ENCODE data around the gene INF2.
A peak's percentile ranks its signal among the peaks of the same experiment; 100 is the strongest.
"Not testable (repeated sequence)": the region's sequence is repeated elsewhere in the genome, so short reads cannot be mapped to it uniquely, and the experiment has no call there.

Gene INF2

DNA sequence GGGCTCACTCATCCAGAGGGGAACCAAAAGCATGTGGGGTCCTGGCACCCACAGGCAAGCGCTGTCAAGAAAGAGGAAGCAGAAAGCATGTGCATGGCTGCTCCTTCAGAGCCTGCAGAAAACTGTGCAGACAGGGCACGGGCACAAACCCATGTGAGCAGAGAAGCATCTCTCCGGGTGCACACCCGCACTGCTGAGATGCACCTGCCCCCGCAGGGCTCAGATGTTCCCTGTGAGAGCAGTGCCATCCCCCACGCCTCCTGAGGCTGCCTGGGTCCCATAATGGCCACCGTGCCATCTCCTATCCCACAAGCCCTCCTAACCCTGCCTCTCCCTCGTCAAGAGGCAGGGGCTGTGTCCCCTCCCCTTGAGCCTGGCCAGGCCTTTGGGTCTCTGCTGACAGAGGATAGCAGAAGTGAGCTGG lies 32.3 kb upstream of the INF2 start:
- DNase-seq (ENCODE audit: low spot score): no peak

DNA sequence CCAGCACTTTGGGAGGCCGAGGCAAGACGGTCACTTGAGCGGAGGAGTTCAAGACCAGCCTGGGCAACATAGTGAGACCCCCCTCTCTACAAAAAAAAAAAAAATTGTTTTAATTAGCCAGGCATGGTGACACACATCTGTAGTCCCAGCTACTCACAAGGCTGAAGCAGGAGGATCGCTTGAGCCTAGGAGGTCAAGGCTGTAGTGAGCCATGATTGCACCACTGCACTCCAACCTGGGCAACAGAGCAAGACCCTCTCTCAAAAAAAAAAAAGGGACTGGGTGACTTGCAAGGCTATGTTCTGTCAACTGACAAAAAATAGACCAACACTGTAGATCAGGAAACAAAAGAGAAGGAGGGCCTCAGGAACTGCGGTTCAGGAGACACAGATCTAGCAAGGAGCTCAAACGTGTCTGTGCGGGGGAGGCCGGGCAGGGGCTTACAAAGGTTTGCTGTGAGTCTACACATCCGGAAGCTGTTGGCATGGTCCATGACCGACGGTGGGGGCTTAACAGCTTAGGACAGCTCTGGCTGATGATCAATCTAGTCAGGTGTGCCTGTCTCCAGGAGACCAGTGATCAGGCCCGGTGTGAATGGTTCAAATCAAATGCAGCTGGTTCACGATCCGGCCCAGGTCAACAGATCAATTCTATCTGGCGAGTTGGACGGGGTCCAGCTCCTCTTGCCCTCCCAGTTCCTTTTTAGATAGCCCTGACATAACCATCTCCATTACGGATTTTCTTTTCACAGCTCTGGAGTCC lies 31.7 kb upstream of the INF2 start:
- no peak for DNase-seq (ENCODE audit: low spot score)

DNA sequence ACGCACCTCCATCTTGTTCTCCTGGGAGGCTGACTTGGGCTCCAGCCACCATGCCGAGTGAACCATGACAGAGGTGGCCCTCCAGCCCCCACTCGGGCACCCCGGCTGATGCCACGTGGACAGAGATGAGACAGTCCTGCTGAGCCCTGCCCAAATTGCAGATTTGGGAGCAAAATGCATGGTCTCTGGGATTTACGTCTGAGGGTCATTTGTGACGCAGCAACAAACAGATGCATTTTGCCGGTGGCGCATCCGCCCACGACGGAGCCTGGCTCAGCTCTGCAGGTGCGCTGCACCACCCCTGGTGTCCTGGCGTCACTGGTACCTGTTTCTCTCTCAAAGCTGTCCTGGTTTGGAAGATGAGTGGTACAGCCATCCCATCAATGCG lies 31.1 kb upstream of the INF2 start:
- no peak for DNase-seq (ENCODE audit: low spot score)

DNA sequence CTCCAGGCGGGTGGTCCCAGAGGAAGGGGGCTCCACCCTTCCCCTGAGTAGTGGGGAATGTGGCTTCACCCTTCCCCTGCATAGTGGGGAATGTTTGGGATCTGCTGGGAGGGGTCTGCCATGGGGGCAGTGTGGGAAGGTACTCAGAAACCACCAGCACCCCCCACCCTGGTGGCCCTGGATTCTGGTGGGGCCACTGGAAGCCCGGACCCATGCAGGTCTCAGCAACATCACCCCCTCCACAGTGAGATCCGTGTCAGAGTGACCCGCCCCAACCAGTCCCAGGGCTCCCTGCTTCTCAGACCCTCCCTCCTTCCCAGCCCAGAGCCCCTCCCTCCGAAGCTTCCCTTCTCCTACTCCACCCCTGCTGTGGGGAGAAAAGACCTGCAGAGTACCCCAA lies 30.3 kb upstream of the INF2 start:
- no peak for DNase-seq (ENCODE audit: low spot score)

DNA sequence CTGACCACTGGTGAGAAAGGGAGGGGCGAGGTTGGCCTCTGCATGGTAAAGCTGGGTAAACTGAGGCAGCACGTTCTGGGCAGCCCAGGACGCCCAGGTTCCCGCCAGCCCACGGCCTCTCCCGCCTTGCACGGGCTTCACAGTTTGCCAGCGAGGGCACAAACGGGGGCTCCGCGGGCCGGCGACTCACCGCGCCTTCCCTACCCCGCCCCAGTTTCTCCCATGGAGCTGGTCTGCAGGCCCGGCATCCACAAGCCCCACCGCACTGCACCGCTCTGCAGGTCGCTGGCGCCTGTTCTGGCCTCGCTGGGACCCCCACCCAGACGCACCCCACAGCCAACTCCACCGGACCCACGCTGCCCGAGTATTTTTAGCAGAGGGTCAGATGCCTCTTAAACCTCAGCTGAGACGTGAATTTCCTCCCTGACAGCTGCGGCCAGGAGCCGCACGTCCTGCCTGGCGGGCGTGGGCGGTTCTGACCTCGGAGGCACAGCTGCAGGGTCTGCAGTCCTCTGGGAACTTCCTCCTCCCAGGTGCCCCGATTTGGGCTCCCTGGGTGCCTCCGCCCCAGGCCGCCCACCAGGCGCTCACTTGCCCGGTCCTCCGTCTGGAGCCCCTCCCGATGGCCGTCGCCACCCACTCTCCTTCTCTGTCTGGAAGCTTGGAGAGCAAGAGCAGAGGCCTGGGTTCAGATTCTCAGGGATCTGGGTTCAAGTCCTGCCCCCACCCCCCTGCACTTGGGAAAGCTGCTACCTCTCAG lies 29.5 kb upstream of the INF2 start:
- no peak for DNase-seq (ENCODE audit: low spot score)

DNA sequence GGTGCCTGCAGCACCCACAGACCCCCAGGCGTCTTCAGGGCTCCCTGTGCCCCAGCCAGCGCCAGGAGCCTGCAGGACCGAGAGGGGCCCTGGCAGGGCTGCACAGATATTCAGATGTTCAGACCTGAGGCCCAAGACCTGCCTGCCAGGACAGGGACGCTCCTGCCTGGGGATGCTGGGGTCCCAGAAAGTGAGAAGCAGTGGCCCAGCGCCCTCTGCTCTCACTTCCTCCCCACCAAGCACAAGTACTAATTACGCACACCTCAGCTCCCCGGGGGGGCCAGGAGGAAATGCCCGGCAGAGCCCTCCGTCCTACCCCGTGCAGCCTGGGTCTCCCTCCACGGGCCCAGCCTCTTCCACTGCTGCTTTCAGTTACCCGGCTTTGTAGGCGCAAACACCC lies 28.8 kb upstream of the INF2 start:
- DNase-seq (ENCODE audit: low spot score): no peak

DNA sequence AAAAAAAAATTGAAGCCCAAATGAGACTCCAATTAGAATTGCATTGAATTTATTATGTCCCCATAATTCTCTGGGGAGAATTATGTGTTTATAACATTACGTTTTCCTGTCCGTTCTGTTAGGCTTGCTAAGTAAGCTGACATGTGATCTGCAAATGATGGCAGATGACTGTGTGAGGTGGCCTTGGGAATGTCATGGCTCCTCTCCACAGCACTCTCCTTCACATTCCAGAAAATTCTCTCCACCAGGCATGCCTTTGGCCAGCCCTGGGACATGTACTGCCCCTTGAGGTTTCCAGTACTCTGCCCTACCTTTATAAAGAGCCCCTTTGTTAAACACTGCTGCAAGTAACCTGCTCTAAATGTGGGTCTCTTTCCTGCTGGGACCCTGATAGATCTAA lies 28.3 kb upstream of the INF2 start:
- no peak for DNase-seq (ENCODE audit: low spot score)

DNA sequence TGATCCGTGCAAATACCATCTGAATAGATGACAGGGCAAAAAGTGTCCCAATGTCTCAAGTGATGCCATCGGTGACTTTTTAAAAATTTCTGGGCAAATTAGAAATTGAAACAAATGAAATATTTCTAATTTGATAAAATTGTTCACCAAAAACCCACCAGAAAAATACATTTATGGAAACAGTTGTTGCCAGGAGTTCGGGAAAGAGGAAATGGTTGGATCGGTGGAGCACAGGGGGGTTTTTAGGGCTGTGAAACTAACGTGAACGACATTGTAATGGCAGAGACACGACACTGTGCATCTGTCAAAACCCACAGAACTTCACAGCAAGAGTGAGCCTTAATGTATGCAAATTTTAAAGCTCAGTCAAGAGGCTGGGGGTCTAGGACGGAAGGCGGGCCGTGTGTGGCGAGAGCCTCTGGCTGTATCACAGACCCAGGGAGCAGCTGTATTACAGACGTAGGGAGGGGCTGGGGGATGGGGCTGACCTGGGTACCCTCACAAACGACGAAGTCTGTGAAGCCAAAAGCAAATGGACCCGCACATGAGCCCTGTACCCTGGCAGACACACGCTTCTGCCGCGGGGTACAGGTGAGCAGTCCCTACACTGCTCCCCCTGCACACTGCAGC lies 27.8 kb upstream of the INF2 start:
- not testable (repeated sequence) for DNase-seq (ENCODE audit: low spot score)

DNA sequence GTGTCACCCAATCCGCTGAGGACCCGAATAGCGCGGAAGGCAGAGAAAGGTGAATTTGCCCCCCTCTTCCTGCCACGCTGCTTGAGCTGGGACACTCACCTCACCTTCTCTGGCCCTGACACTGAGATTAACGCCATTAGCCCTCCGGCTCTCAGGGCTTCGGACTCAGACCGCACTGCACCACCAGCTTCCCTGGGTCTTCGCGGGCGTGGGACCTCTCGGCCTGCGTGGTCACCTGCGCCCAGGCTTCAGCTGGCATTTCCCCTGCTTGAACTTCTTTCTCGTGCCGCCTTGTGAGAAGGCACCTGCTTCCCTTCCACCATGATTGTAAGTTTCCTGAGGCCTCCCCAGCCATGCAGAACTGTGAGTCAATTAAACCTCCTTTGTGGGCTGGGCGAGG lies 26.9 kb upstream of the INF2 start:
- not testable (repeated sequence) for DNase-seq (ENCODE audit: low spot score)

DNA sequence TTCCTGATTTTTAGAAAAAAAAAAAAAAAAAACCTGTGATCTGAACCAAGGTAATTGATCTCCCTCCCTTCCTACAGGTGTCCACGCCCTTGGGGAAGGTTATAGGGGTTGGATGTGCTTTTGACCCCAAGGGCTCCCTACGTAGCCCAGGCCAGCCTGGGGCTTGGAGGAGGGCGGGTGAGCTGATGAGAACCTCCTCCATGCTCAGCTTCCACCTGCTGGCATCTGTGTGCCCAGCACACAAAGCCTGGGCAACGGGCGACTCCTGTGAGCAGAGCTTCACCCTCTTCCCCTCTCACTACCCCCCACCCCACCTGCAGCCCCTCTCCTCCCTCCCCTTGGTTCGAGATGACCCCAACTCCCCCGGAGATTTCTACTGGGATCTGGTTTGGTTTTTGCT lies 25.3 kb upstream of the INF2 start:
- DNase-seq (ENCODE audit: low spot score): no peak

DNA sequence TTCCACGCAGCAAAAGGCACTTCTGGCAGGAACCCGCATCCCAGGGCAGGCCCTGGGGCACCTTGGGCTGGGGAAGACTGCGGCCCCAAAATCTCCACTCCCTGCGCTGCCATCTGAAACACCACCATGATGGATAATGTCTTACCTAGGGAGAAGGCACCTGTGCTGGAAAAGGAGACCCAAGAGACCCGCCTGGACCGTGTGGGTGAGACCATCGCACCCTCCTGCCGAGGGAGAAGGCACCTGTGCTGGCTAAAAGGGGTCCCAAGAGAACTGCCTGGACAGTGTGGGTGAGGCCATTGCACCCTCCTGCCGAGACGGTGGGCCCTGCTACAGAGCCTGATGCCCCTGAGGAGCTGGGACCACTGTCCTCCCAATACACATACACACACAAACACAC lies 24.8 kb upstream of the INF2 start:
- DNase-seq (ENCODE audit: low spot score): no peak

DNA sequence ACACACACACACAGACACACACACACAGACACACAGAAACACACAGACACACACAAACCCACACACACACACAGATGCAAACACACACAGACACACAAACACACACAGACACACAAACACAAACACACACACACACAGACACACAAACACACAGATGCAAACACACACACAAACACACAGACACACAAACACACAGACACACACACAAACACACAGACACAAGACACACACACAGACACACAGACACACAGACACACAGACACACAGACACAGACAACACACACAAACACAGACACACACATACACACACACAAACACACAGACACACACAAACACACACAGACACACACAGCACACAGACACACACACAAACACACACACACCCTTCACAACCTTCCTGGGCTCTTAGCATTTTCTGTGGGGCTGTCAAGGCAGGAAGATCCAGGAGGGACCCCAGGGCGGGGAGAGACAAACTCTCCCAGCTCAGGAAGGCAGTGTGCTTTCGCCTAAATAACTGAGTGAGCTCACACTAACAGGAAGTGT lies 24.2 kb upstream of the INF2 start:
- no peak for DNase-seq (ENCODE audit: low spot score)

DNA sequence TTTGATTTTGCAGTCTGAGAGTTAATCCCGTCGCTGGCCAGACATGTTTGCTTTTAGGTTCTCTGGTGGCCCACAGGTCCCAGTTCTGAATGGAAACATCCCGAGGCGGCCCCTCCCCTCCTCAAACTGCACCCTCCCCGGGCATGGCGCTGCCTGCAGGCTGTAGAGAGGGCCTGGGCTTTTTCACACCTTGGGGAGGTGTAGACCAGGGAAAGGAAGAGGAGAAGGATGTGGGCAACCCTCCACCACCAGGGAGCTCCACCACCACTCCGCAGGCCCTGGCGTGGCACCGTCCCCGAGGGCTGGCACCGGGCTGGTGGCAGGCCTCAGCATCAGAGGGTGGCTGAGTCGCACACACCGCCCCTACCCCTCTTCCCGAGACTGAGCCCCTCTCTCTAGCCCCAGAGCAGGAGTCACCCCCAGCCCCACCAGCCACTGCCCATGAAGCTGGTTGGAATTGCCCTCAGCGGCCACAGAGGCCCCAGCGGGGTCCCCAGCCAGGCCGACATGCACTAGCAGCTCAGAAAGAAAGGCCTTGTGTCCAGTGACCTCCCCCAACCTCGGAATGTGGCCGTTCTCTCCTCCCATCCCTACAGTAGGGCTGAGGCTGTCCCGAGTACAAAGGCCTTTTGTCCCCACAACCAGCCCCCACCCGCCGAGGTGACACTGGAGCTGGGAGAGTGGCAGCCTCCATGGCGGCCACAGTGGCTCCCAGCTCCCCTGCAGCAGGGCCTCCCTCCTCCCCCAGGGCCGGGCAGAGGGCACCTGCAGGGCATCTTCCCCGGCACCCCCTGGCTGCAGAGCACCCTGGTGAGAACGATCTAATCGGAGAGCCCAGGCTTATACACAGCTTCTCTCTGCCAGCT lies 23.5 kb upstream of the INF2 start:
- DNase-seq (ENCODE audit: low spot score): peak; percentile 75

DNA sequence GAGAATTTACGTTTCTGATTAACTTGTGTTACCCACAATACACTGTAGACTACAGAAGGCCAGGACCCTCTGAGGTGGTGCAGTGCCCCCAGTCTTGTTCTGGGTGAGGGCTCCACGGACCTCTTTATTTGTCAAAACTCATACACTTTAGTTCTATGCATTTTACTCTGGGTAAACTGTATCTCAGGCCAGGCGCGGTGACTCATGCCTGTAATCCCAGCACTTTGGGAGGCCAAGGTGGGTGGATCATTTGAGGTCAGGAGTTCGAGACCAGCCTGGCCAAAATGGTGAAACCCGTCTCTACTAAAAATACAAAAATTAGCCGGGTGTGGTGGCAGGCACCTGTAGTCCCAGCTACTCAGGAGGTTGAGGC lies 22.9 kb upstream of the INF2 start:
- DNase-seq (ENCODE audit: low spot score): not testable (repeated sequence)

DNA sequence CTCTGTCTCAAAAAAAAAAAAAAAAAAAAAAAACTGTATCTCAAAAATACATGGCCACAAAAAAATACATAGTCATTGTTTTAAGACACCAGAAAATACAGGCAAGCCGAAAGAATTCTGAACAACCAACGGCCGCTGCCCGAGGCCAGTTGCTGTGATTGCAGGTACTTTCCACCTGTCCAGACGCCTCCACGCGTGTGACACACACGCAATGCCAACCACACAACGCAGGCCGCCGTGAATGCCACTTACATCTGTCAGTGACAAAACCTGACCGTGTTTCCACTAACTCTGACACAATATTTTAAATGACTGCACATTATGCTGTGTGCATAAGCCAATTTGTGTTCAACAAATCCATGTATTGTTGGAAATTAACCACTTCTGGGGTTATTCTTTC lies 22.4 kb upstream of the INF2 start:
- no peak for DNase-seq (ENCODE audit: low spot score)

DNA sequence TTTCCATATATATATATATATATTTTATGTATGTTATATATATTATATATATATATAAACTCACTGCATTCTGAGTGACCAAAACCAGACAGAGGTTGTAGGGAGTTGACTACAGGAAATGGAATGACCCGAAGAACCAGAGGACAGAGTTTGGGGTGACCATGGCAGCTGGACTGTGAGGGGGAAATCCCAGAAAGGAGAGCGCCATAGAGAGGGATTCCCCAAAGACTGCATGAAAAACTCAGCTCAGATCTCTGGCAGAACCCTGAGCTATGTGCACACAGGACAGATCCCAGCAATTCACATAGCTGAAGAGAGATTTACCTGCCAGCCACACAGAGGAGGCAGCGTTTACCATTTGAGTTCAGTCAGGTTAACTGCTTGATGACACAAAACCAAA lies 19.7 kb upstream of the INF2 start:
- DNase-seq (ENCODE audit: low spot score): no peak

DNA sequence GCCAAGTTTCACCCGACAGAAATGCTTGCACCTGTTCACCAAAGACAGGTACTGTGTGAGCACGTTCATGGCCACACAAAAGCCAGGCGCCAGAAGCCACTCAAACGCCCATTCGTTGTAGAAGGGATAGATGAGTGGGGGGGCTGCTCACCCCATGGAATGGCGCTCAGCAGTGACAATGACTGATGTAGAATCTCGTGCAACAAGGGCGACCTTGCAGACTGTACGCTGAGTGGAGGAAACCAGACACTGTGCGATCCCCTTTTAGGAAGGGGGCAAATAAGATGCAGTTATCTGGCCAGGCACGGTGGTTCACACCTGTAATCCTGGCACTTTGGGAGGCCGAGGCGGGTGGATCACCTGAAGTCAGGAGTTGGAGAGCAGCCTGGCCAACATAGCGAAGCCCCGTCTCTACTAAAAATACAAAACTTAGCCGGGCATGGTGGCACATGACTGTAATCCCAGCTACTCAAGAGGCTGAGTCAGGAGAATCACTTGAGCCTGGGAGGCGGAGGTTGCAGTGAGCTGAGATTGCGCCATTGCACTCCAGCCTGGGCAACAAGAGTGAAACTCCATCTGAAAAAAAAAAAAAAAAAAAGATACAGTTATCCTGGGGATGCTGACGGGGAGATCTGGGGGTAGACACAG lies 18.0 kb upstream of the INF2 start:
- DNase-seq (ENCODE audit: low spot score): not testable (repeated sequence)

DNA sequence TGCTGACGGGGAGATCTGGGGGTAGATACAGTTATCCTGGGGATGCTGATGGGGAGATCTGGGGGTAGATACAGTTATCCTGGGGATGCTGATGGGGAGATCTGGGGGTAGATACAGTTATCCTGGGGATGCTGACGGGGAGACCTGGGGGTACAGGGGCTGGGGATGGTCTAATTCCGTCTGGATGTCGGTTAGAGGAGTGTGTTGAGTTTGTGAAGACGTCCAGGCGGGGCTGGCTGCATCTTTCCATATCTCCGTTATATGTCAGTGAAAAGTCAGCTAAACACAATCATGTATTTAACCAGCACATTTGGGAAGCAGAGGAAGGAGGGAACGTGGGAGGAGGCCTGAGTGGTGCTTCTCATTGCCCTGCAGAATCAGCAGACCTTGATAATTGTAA lies 17.3 kb upstream of the INF2 start:
- DNase-seq (ENCODE audit: low spot score): not testable (repeated sequence)

DNA sequence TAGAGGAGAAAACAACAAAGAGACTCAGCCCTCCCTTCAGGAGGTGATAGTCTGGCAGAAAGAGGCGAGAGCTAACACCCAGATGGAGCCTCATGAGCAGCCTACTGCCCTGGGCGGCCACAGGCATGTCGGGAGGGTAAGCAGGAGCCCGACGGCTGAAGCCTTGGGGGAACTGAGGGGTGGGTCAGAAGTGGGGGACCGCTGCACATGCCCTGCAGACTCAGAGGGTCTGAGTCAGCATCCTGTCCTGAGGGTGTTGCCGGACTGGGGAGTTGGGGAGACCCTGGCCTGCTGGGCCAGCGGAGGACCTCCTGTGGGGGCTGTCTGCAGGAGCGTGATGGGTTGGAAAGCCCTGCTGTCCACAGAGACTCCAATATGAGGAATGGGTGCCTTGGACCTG lies 15.9 kb upstream of the INF2 start:
- DNase-seq (ENCODE audit: low spot score): no peak

DNA sequence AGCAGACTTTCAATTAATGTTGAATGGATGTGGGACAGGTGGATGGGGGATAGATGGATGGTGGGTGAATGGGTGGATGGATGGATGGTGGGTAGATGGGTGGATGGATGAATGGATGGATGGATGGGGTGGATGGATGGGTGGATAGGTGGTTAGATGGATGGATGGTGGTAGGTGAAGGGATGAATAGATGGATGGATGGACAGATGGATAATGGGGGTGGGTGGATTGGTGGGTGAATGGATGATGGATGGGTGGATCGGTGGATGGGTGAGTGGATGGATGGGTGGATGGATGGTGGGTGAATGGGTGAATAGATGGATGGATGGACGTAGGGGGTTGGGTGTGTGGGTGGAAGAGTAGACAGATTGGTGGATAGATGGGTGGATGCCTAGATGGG lies 14.0 kb upstream of the INF2 start:
- DNase-seq (ENCODE audit: low spot score): no peak

DNA sequence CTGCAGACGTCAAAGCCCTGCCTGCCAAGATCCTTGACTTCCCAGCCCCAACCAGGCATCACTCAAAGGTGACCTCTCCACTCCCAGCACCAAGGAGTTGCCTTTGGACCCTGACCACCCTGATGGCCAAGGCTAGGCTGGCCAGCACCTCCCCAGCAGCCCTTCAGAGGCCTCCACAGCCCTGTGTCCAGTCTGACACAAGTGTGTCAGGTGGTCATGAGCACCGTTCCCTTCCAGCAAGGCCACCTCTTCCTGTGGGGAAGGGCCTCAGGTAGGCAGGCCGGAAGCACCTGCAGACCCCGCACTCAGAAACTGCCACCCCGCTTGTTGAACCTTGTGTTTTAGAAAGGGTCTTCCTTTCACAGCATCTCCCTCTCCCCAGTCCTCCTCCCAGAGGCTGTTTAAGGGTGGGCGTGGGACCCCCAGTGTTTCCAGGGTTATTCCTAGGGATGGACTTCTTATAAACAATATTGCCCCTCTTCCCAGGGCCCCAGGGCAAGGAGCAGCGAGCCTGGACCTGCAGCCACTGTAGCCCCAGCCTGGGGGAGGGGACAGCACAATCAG lies 13.2 kb upstream of the INF2 start:
- DNase-seq (ENCODE audit: low spot score): no peak
